A549 (cell line): ENCODE measurements around the gene PGLYRP2. TPM values are rescaled to one million over a fixed set of nuclear protein-coding genes. Genes with fewer than 3 reads are reported as not detected.

Experiments
- ATAC-seq, 2 experiments: fragments of 200-7000 bp in 1 of 2; fragments of >200 bp in 1 of 2; cut with Nextera tagmentation in 1 of 2; cut with Tn5 transposase in 1 of 2; 3 replicates each; pipeline versions ENCODE4 v1.8.0 to v1.9.1; 2018 to 2020; ENCODE audit warnings: mild to moderate bottlenecking in 1 of 2, moderate library complexity in 1 of 2
- CTCF ChIA-PET: fragments of 300-600 bp; sonication (Branson Sonifier 250); formaldehyde crosslinking; extraction: SDS; loops from one replicate; lab custom pipeline; 2021; ENCODE audit warnings: antibody characterized with exemption, inconsistent platforms; lab: Yijun Ruan, JAX
- POLR2A ChIA-PET: fragments of 350-600 bp; formaldehyde crosslinking; extraction: SDS; loops from one replicate; lab custom pipeline; 2021; ENCODE audit warnings: antibody characterized with exemption, inconsistent platforms; lab: Yijun Ruan, JAX
- DNase-seq, 2 experiments: peaks; one replicate each; pipeline versions ENCODE4 v3.0.0 to v3.0.0-alpha.2; 2011 to 2016; ENCODE audit warnings: low read depth in 1 of 2, low spot score in 1 of 2
- FAIRE-seq: peaks from 2 replicates; lab custom pipeline; 2011; peaks lifted over from hg19 to GRCh38; lab: Jason Lieb, UNC
- H3K27ac ChIP-seq, 2 experiments: fragments of >200 bp; sonication (Bioruptor Twin); formaldehyde crosslinking; 3 replicates each; pipeline ENCODE4 v1.5.1; 2016 to 2017
- H3K4me1 ChIP-seq: fragments of >200 bp; sonication (Bioruptor Twin); formaldehyde crosslinking; 3 replicates; pipeline ENCODE4 v1.6.1; 2016
- H3K4me2 ChIP-seq: fragments of >200 bp; sonication (Bioruptor Twin); formaldehyde crosslinking; 3 replicates; pipeline ENCODE4 v1.6.1; 2016
- H3K4me3 ChIP-seq: fragments of >200 bp; sonication (Bioruptor Twin); formaldehyde crosslinking; 3 replicates; pipeline ENCODE4 v1.5.1; 2016
- H3K9me3 ChIP-seq: fragments of >200 bp; sonication (Bioruptor Twin); formaldehyde crosslinking; 3 replicates; pipeline ENCODE4 v1.6.1; 2016
- BHLHE40 ChIP-seq: IDR thresholded peaks from 2 replicates; pipeline ENCODE4 v1.6.1; 2012; ENCODE audit warnings: low read depth, low read length, inconsistent platforms
- CBX2 ChIP-seq: fragments of 200-600 bp; sonication (generic); IDR thresholded peaks from 2 replicates; pipeline ENCODE4 v1.6.1; 2016; ENCODE audit warnings: low read depth, mild to moderate bottlenecking, borderline replicate concordance
- CHD2 ChIP-seq: fragments of 150-350 bp; IDR thresholded peaks from 2 replicates; pipeline ENCODE4 v1.6.1; 2014; ENCODE audit warnings: low read length; ENCODE audit not compliant: partially characterized antibody
- CHD4 ChIP-seq: fragments of 200-600 bp; sonication (generic); IDR thresholded peaks from 2 replicates; pipeline ENCODE4 v1.6.1; 2016; ENCODE audit warnings: antibody characterized with exemption, mild to moderate bottlenecking, borderline replicate concordance
- EHF ChIP-seq: fragments of 250-450 bp; sonication (Bioruptor Pico); IDR thresholded peaks from 2 replicates; pipeline ENCODE4 v1.5.0; 2020; ENCODE audit warnings: mild to moderate bottlenecking
- EP300 ChIP-seq, 2 experiments: fragments of >200 bp; sonication (Bioruptor Twin); formaldehyde crosslinking; IDR thresholded peaks; 2 replicates in 1 of 2; 3 replicates in 1 of 2; pipeline ENCODE4 v1.6.1; 2016 to 2017
- ESRRA ChIP-seq: fragments of 150-350 bp; IDR thresholded peaks from 2 replicates; pipeline ENCODE4 v1.6.1; 2014; ENCODE audit warnings: mild to moderate bottlenecking, low read length, borderline replicate concordance
- FOXS1 ChIP-seq: fragments of 250-450 bp; sonication (Bioruptor Pico); IDR thresholded peaks from 2 replicates; pipeline ENCODE4 v1.5.0; 2020; ENCODE audit warnings: mild to moderate bottlenecking, moderate library complexity
- GATA3 ChIP-seq: IDR thresholded peaks from 2 replicates; pipeline ENCODE4 v1.6.1; 2012; ENCODE audit warnings: borderline replicate concordance
- HOXB13 ChIP-seq: fragments of 250-450 bp; sonication (Bioruptor Pico); IDR thresholded peaks from 2 replicates; pipeline ENCODE4 v1.5.0; 2020; ENCODE audit warnings: low read depth, mild to moderate bottlenecking, moderate library complexity
- JUN ChIP-seq, 2 experiments: fragments of >200 bp; sonication (Bioruptor Twin); formaldehyde crosslinking; IDR thresholded peaks; 2 replicates in 1 of 2; 3 replicates in 1 of 2; pipeline ENCODE4 v1.6.1; 2016 to 2017
- KDM1A ChIP-seq: fragments of 200-600 bp; sonication (generic); IDR thresholded peaks from 2 replicates; pipeline ENCODE4 v1.6.1; 2016; ENCODE audit warnings: low read depth, mild to moderate bottlenecking
- MAFK ChIP-seq: fragments of 450-650 bp; IDR thresholded peaks from 2 replicates; pipeline ENCODE4 v1.6.1; 2014; ENCODE audit not compliant: partially characterized antibody
- MAZ ChIP-seq: fragments of 150-350 bp; IDR thresholded peaks from 2 replicates; pipeline ENCODE4 v1.6.1; 2014; ENCODE audit warnings: antibody characterized with exemption, low read depth, low read length, borderline replicate concordance
- MYC ChIP-seq: IDR thresholded peaks from 2 replicates; pipeline ENCODE4 v1.6.1; 2012; ENCODE audit warnings: mild to moderate bottlenecking, inconsistent platforms, low read length, improper control_type of control experiment, borderline replicate concordance
- NPAS2 ChIP-seq: fragments of 250-450 bp; sonication (Bioruptor Pico); IDR thresholded peaks from 2 replicates; pipeline ENCODE4 v1.8.0; 2022; ENCODE audit warnings: mild to moderate bottlenecking, moderate library complexity, borderline replicate concordance
- PHF8 ChIP-seq: fragments of 200-600 bp; sonication (generic); IDR thresholded peaks from 2 replicates; pipeline ENCODE4 v1.6.1; 2016; ENCODE audit warnings: low read depth, mild to moderate bottlenecking, antibody characterized with exemption, moderate library complexity, borderline replicate concordance
- RARB ChIP-seq: fragments of 250-450 bp; sonication (Bioruptor Pico); IDR thresholded peaks from 2 replicates; pipeline ENCODE4 v1.8.0; 2021; ENCODE audit warnings: mild to moderate bottlenecking, moderate library complexity
- RCOR1 ChIP-seq: fragments of 150-350 bp; IDR thresholded peaks from 2 replicates; pipeline ENCODE4 v1.6.1; 2014; ENCODE audit warnings: antibody characterized with exemption, low read length, low read depth
- REST ChIP-seq: fragments of 200-600 bp; sonication (generic); IDR thresholded peaks from 2 replicates; pipeline ENCODE4 v1.6.1; 2016; ENCODE audit warnings: antibody characterized with exemption, mild to moderate bottlenecking, moderate library complexity
- RNF2 ChIP-seq: fragments of 200-600 bp; sonication (generic); IDR thresholded peaks from 2 replicates; pipeline ENCODE4 v1.6.1; 2016; ENCODE audit warnings: low read depth, mild to moderate bottlenecking, antibody characterized with exemption, moderate library complexity, borderline replicate concordance
- TFCP2L1 ChIP-seq: fragments of 250-450 bp; sonication (Bioruptor Pico); IDR thresholded peaks from 2 replicates; pipeline ENCODE4 v1.5.0; 2021; ENCODE audit warnings: mild to moderate bottlenecking
- TP53 ChIP-seq: fragments of 250-450 bp; sonication (Bioruptor Pico); IDR thresholded peaks from 2 replicates; pipeline ENCODE4 v1.5.0; 2021; ENCODE audit warnings: mild to moderate bottlenecking, moderate library complexity
- ZFP36 ChIP-seq: fragments of 450-650 bp; IDR thresholded peaks from 2 replicates; pipeline ENCODE4 v1.6.1; 2014; ENCODE audit warnings: borderline replicate concordance; ENCODE audit not compliant: partially characterized antibody
- WGBS: methylation state at CpG from one replicate; pipeline ENCODE4 v1.1.6; 2017; ENCODE audit errors: missing lambda C conversion rate; 5-methylcytosine and 5-hydroxymethylcytosine counted together
- polyA plus RNA-seq, 4 experiments: library from polyadenylated mRNA; depleted of rRNA in 3 of 4; stranded (reverse); fragments of >200 nt; fragmentation: RNase III in 1 of 4; extraction: RNeasy Plus Mini Kit Qiagen cat#74134 plus additional on column Dnase treatment in 1 of 4; gene quantifications; 2 replicates in 3 of 4; 3 replicates in 1 of 4; pipeline ENCODE4 v1.2.3, GENCODE V29; 2011 to 2017
- TF ChIP-seq, protein P1 (sequence below): fragments of >200 bp; sonication (Bioruptor Twin); formaldehyde crosslinking; IDR thresholded peaks from 2 replicates; pipeline ENCODE4 v1.6.1; 2016

PGLYRP2 gene
- polyA plus RNA-seq, 2 of the 4 experiments (the other 2 are of a cell fraction): not detected

DNA sequence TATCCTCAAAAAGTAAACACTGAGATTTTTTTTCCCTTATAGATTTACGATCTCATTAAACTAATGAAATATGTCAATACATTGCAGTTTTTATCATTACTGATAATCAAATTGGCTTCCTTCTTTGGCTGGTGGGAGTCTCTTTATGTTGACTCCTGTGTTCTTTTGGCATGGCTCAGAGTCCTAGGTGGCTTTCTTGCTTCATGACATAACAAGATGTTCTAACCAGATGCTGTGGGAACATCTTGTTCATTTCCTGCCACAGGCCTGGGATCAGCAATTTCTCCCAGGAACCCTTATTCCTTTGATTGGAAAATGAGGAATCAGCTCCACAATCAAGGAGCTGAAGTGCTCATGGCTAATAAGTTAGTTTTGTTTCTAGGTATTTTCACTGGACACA lies 15.8 kb upstream of the PGLYRP2 start:
- 76% methylated on average over 1 of the region's 1 CpG for WGBS

DNA sequence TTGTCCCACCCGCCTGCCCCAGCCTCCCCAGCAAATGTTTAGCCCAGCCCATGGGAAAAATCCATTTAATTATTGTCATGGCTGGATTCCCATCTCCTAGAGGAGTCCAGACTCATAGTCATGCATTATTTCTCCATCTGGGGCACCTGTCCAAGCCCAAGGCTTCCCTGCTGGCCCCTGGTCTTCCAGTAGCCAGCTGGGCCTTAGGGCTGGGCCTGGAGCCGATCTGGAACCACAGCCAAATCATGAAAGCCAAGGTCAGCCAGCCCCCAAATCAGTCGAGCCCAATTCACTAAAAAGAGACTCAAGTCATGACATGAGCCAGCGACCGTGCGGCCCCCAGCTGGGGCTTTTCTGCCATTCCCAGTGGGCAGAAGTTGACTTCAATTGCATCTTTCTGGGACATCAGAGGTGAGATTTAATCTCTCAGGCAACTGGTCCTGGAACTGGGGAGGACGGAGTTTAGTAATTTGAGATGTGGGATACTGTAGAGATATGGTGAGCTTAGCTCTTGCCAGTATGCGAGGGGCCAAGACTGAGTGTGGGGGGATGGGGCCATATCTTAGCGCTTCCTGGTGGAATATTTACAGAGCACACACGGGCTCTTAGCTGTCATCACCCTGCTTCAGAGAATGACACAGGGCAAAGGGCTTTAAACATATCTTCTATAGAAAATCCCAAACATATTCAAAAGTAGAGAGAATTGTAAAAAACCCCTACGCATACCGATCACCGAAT lies 9.4 kb upstream of the PGLYRP2 start:
- WGBS: 65% methylated on average over 13 of the region's 13 CpGs
- FAIRE-seq: no peak

More for the DNA sequence above, 15.8 kb upstream of the PGLYRP2 start:
- H3K4me2 ChIP-seq: no peak overlapping the region
- FAIRE-seq (no peak), ATAC-seq (no peak), DNase-seq (no peak)
- CTCF ChIA-PET: no interaction called here
- no peak overlapping the region for H3K4me3 ChIP-seq
- TF ChIP-seq, protein P1, sequence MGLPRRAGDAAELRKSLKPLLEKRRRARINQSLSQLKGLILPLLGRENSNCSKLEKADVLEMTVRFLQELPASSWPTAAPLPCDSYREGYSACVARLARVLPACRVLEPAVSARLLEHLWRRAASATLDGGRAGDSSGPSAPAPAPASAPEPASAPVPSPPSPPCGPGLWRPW: no peak
- TF ChIP-seq HOXB13 (CRISPR knock-in tag) (no peak), KDM1A (no peak), CHD2 (no peak), EP300 (IDR thresholded peaks at IDR 0.05) (no peak), TP53 (CRISPR knock-in tag) (no peak), BHLHE40 (no peak), CHD4 (no peak), ESRRA (no peak), MAFK (no peak), MAZ (no peak), GATA3 (no peak), CBX2 (no peak), EHF (no peak), RNF2 (no peak), RARB (CRISPR knock-in tag) (no peak)
- TF ChIP-seq, all 56 proteins: peak for 0
- H3K4me1 ChIP-seq: no peaks in the 10 kb centered on the region
- no peak overlapping the region; a peak in 1 of 6 replicates for H3K27ac ChIP-seq
- POLR2A ChIA-PET: no interaction called here
- H3K9me3 ChIP-seq: no peaks in the 10 kb centered on the region

More for the DNA sequence above, 9.4 kb upstream of the PGLYRP2 start:
- ChIA-PET CTCF (no interaction called here), POLR2A (no interaction called here)
- Histone ChIP-seq H3K27ac (no peak overlapping the region), H3K4me2 (no peak overlapping the region), H3K4me3 (no peak overlapping the region), H3K9me3 (no peaks in the 10 kb centered on the region), H3K4me1 (no peaks in the 10 kb centered on the region)
- DNase-seq: no peak
- no peak for TF ChIP-seq FOXS1 (CRISPR knock-in tag)
- no peak for TF ChIP-seq REST
- TF ChIP-seq TFCP2L1 (CRISPR knock-in tag): no peak
- no peak for TF ChIP-seq MAFK
- TF ChIP-seq NPAS2 (CRISPR knock-in tag): no peak
- no peak for TF ChIP-seq RCOR1
- TF ChIP-seq RARB (CRISPR knock-in tag): no peak
- no peak for TF ChIP-seq JUN (IDR thresholded peaks at IDR 0.05)
- no peak for TF ChIP-seq ZFP36
- TF ChIP-seq PHF8: no peak
- TF ChIP-seq CBX2: no peak
- no peak for TF ChIP-seq KDM1A
- no peak for TF ChIP-seq MYC
- no peak for ATAC-seq
